Activated B cell treated with CpG ODN at 0.5 μM for 24 hours (primary cell): ENCODE results near the gene MYO16. TPM values are rescaled to one million over a fixed set of nuclear protein-coding genes. Genes with fewer than 3 reads are reported as not detected.

ENCODE experiments used
- ATAC-seq: fragments of 200-7000 bp; cut with Tn5 transposase; one replicate; pipeline ENCODE4 v1.10.0; 2021; ENCODE audit warnings: low read depth, mild to moderate bottlenecking, moderate library complexity
- CTCF ChIA-PET: fragments of 350-600 bp; sonication (Branson Sonifier 250); formaldehyde crosslinking; loops from one replicate; lab custom pipeline; 2021; ENCODE audit warnings: antibody characterized with exemption; lab: Charles Lee
- POLR2A ChIA-PET: fragments of 350-600 bp; sonication (Branson Sonifier 250); formaldehyde crosslinking; loops from one replicate; lab custom pipeline; 2021; ENCODE audit warnings: antibody characterized with exemption; lab: Charles Lee
- DNase-seq: peaks from one replicate; pipeline ENCODE4 v3.0.0; 2022
- H3K27ac Mint-ChIP-seq: one replicate; pipeline ENCODE4 v1.8.0; 2020; ENCODE audit warnings: mixed read lengths
- H3K27me3 Mint-ChIP-seq: one replicate; pipeline ENCODE4 v1.8.0; 2021; ENCODE audit warnings: mixed read lengths
- H3K36me3 Mint-ChIP-seq: one replicate; pipeline ENCODE4 v1.8.0; 2021; ENCODE audit warnings: low read depth, mixed read lengths
- H3K4me1 Mint-ChIP-seq: one replicate; pipeline ENCODE4 v1.8.0; 2021; ENCODE audit warnings: mixed read lengths
- H3K4me3 Mint-ChIP-seq: one replicate; pipeline ENCODE4 v1.8.0; 2020; ENCODE audit warnings: mild to moderate bottlenecking, mixed read lengths
- H3K9me3 Mint-ChIP-seq: one replicate; pipeline ENCODE4 v1.8.0; 2020; ENCODE audit warnings: mixed read lengths
- intact Hi-C: fragments of 100-400 bp; cut with micrococcal nuclease; formaldehyde crosslinking; loops from one replicate; pipeline ENCODE4 v1.15.1; 2024
- total RNA-seq: library from RNA; stranded (reverse); gene quantifications from 2 replicates; pipeline ENCODE4 v1.2.3, GENCODE V29; 2022
- TF ChIP-seq, protein P1 (sequence below): fragments of 200-600 bp; IDR thresholded peaks from one replicate; pipeline ENCODE4 v1.8.0; 2022; ENCODE audit warnings: antibody characterized with exemption, mild to moderate bottlenecking

The MYO16 gene
- total RNA-seq, 1 donor from 2014 or later = not detected

DNA sequence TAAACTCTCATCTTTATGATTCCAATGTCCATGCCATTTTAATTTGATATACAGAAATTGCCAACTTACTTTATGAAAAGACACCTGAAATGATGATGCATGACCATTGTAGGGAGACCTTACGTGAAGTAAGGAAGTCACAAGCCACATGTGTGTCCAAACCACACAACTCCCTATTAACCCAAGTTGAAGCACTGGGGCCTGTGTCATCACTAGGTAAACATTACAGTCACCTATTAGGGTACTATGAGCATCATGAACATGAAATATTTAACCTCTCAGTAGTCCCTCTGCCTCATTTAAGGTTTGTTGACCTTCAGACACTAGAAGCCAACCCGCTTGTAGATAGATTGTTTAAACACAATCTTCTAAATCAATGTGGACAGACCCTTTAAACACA, 580.1 kb downstream of the MYO16 start:
- Mint-ChIP-seq H3K27ac (no peak overlapping the region), H3K4me3 (no peak overlapping the region), H3K9me3 (no peaks in the 10 kb centered on the region), H3K4me1 (no peaks in the 10 kb centered on the region), H3K36me3 (no peaks in the 10 kb centered on the region), H3K27me3 (no peaks in the 10 kb centered on the region)
- TF ChIP-seq, protein P1, sequence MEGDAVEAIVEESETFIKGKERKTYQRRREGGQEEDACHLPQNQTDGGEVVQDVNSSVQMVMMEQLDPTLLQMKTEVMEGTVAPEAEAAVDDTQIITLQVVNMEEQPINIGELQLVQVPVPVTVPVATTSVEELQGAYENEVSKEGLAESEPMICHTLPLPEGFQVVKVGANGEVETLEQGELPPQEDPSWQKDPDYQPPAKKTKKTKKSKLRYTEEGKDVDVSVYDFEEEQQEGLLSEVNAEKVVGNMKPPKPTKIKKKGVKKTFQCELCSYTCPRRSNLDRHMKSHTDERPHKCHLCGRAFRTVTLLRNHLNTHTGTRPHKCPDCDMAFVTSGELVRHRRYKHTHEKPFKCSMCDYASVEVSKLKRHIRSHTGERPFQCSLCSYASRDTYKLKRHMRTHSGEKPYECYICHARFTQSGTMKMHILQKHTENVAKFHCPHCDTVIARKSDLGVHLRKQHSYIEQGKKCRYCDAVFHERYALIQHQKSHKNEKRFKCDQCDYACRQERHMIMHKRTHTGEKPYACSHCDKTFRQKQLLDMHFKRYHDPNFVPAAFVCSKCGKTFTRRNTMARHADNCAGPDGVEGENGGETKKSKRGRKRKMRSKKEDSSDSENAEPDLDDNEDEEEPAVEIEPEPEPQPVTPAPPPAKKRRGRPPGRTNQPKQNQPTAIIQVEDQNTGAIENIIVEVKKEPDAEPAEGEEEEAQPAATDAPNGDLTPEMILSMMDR = no peak
- CTCF ChIA-PET = no interaction called here
- intact Hi-C loops = no loop called here
- no peak for ATAC-seq
- POLR2A ChIA-PET = no interaction called here
- no peak for DNase-seq

- CTCF ChIA-PET = no interaction called here
- Mint-ChIP-seq H3K9me3 (no peaks in the 10 kb centered on the region), H3K27ac (no peak overlapping the region), H3K4me1 (no peaks in the 10 kb centered on the region), H3K27me3 (no peaks in the 10 kb centered on the region), H3K4me3 (no peak overlapping the region), H3K36me3 (no peaks in the 10 kb centered on the region)
- POLR2A ChIA-PET = no interaction called here
- intact Hi-C loops = no loop called here
- TF ChIP-seq, protein P1 = no peak
- ATAC-seq (no peak), DNase-seq (no peak)
Observed at GRCh38 chr13:109211616-109212015, 582.2 kb downstream of the MYO16 start.

DNA sequence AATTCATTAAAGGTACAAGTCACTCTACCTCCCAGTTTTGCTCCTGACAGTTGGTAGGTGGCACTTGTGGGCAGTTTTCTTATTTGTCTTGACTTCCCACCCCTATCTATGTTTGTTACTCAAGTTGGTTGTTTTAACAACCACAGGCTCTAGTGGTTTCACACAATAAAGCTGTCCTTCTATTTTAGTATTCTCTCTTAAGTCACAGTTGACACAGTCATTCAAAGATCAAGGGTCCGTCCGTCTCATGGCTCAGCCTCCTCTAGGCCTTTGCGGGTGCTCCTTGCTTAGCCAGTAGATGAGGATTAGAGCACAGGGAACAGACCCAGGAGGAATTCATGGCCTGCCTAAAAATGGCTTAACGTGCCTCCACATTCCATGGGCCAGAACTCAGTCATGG, 583.2 kb downstream of the MYO16 start:
- Mint-ChIP-seq H3K4me3 (no peak overlapping the region), H3K36me3 (no peaks in the 10 kb centered on the region), H3K27me3 (no peaks in the 10 kb centered on the region), H3K27ac (no peak overlapping the region), H3K9me3 (no peaks in the 10 kb centered on the region), H3K4me1 (no peaks in the 10 kb centered on the region)
- ATAC-seq (no peak), DNase-seq (no peak)
- CTCF ChIA-PET = no interaction called here
- POLR2A ChIA-PET = no interaction called here
- TF ChIP-seq, protein P1 = no peak
- intact Hi-C loops = no loop called here

DNA sequence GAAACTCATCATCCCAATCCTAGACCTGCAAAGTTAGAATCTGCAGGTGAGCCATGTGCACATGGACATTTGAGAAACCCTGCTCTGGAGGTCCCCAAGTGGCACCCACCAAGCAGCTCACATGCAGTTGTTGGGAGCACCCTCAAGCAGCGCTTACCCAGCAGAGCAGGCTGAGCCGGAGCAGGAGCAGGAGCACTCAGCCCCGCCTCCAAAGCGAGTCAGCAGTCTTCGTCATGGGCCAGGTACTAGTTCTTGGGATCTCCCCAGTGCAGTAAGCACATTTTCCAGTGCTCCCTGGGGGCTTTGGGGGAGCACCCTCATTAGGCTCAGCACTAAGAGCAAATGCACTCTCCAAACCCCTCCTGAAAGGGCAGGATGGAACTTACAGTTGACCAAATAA, 584.3 kb downstream of the MYO16 start:
- no peaks in the 10 kb centered on the region for H3K27me3 Mint-ChIP-seq
- no peaks in the 10 kb centered on the region for H3K36me3 Mint-ChIP-seq
- H3K4me1 Mint-ChIP-seq = no peaks in the 10 kb centered on the region
- CTCF ChIA-PET = no interaction called here
- H3K9me3 Mint-ChIP-seq = no peaks in the 10 kb centered on the region
- DNase-seq = no peak
- intact Hi-C loops = no loop called here
- no peak for ATAC-seq
- POLR2A ChIA-PET = no interaction called here
- H3K4me3 Mint-ChIP-seq = no peak overlapping the region
- no peak overlapping the region for H3K27ac Mint-ChIP-seq
- TF ChIP-seq, protein P1 = no peak

GRCh38 chr13:109214393-109214792, 585.0 kb downstream of the MYO16 start:
- H3K4me3 Mint-ChIP-seq = no peak overlapping the region
- DNase-seq = no peak
- no peaks in the 10 kb centered on the region for H3K9me3 Mint-ChIP-seq
- POLR2A ChIA-PET = no interaction called here
- H3K27me3 Mint-ChIP-seq = no peaks in the 10 kb centered on the region
- H3K4me1 Mint-ChIP-seq = no peaks in the 10 kb centered on the region
- H3K36me3 Mint-ChIP-seq = no peaks in the 10 kb centered on the region
- H3K27ac Mint-ChIP-seq = no peak overlapping the region
- intact Hi-C loops = no loop called here
- TF ChIP-seq, protein P1 = no peak
- ATAC-seq = no peak
- CTCF ChIA-PET = no interaction called here
